Common myeloid progenitor, CD34-positive (primary cell): ENCODE data around the gene GNB1L.
"Not testable (repeated sequence)": the region's sequence is repeated elsewhere in the genome, so short reads cannot be mapped to it uniquely, and the experiment has no call there.

Experiments used
- CTCF ChIA-PET: fragments of 350-600 bp; sonication (Branson Sonifier 250); formaldehyde crosslinking; loops from one replicate; lab custom pipeline; 2021; ENCODE audit warnings: antibody characterized with exemption; lab: Charles Lee
- POLR2A ChIA-PET: fragments of 350-600 bp; sonication (Branson Sonifier 250); formaldehyde crosslinking; loops from one replicate; lab custom pipeline; 2021; ENCODE audit warnings: antibody characterized with exemption; lab: Charles Lee
- DNase-seq, 3 donors: peaks; one replicate each; pipeline versions ENCODE4 v3.0.0 to v3.0.0-alpha.2; 2013
- H3K27ac ChIP-seq, 2 experiments: 1 replicate in 1 of 2; 2 replicates in 1 of 2; pipeline ENCODE4 v1.7.0; 2013; ENCODE audit warnings: inconsistent platforms in 2 of 2, low read length in 2 of 2, mild to moderate bottlenecking in 2 of 2, low read depth in 1 of 2, moderate library complexity in 1 of 2; ENCODE audit not compliant: severe bottlenecking in 2 of 2, insufficient read depth in 1 of 2, poor library complexity in 1 of 2
- H3K27me3 ChIP-seq, 5 experiments: replicated peaks in 2 of 5; 1 replicate in 3 of 5; 2 replicates in 2 of 5; pipeline versions ENCODE4 v1.6.1 to v1.7.0; 2013; ENCODE audit warnings: low read length in 4 of 5, mild to moderate bottlenecking in 2 of 5, moderate library complexity in 2 of 5, inconsistent platforms in 1 of 5; ENCODE audit not compliant: insufficient read depth in 5 of 5, control insufficient read depth in 4 of 5
- H3K36me3 ChIP-seq, 4 experiments: 1 replicate in 2 of 4; 2 replicates in 2 of 4; pipeline versions ENCODE4 v1.6.1 to v1.7.0; 2013; ENCODE audit warnings: low read length in 3 of 4, control low read depth in 1 of 4, mild to moderate bottlenecking in 1 of 4; ENCODE audit not compliant: control insufficient read depth in 4 of 4, insufficient read depth in 4 of 4
- H3K4me1 ChIP-seq, 4 experiments: 1 replicate in 3 of 4; 2 replicates in 1 of 4; pipeline versions ENCODE4 v1.6.1 to v1.7.1; 2013; ENCODE audit warnings: low read length in 3 of 4, mild to moderate bottlenecking in 3 of 4, control low read depth in 1 of 4, inconsistent platforms in 1 of 4, moderate library complexity in 1 of 4; ENCODE audit not compliant: control insufficient read depth in 4 of 4, insufficient read depth in 4 of 4; ENCODE audit errors: control extremely low read depth in 1 of 4
- H3K4me3 ChIP-seq, 7 experiments: 1 replicate in 4 of 7; 2 replicates in 3 of 7; pipeline versions ENCODE4 v1.5.1 to v1.7.0; 2013; ENCODE audit warnings: mild to moderate bottlenecking in 7 of 7, low read length in 6 of 7, moderate library complexity in 6 of 7, inconsistent platforms in 2 of 7, low read depth in 2 of 7, control low read depth in 1 of 7; ENCODE audit not compliant: insufficient read depth in 4 of 7, control insufficient read depth in 1 of 7; ENCODE audit errors: extremely low read depth in 1 of 7
- H3K9me3 ChIP-seq, 5 experiments: 1 replicate in 4 of 5; 2 replicates in 1 of 5; pipeline versions ENCODE4 v1.6.1 to v1.7.1; 2013; ENCODE audit warnings: low read length in 4 of 5, mild to moderate bottlenecking in 2 of 5, inconsistent platforms in 1 of 5, low read depth in 1 of 5, moderate library complexity in 1 of 5; ENCODE audit not compliant: control insufficient read depth in 4 of 5, insufficient read depth in 2 of 5; ENCODE audit errors: control extremely low read depth in 1 of 5
- WGBS: methylation state at CpG from one replicate; pipeline ENCODE4 v1.1.5; 2013; ENCODE audit not compliant: insufficient coverage; 5-methylcytosine and 5-hydroxymethylcytosine counted together

GNB1L gene

DNA sequence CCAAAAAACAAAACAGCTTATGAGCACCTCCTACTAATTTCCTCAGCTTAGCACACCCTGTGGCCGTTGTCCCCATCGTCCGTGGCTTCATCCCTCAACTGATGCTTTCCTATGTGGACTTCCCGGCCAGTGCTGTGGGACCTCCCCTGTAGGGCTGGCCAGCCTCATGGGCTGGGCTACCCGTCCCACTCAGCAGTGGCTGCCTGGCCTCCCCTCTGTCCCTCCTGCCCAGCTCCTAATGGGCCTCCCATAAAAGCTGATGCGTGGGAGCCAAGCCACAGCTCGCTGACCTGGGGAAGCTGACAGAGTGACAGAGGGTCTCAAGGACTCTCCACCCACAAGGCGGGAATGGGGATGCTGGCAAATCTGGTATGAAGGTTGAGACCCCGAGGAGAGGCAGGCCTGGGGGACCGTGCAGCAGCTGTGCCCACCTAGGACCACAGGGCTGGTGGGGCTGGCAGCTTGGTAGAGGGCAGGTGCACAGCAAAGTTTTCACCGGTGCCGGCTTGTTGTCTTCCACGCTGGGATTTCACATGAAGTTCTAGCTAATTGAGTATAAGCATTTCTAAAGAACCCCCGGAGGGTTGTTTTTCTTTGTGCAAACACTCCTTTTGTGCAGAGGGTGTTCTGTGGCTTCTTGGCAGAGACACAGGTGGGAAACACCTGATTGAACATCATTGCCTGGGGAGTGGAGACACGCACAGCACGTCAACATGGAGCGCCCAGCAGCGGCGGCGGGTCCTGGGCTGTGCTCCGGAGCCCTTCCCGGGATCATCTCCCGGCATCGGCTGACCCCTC, 70.9 kb downstream of the GNB1L start:
- Histone ChIP-seq H3K27me3 (no peaks in the 10 kb centered on the region), H3K9me3 (no peaks in the 10 kb centered on the region), H3K4me3 (no peak overlapping the region), H3K36me3 (peaks cover 0 to 4% (median 0%) of the 10 kb centered on the region in 4 experiments), H3K27ac (no peak overlapping the region), H3K4me1 (peaks cover 0 to 5% (median 2%) of the 10 kb centered on the region in 4 experiments)
- DNase-seq = no peak
- CTCF ChIA-PET = interaction anchor here (0.8 to 1.3 kb wide), 4 partner anchors 8 to 11 kb away, joined by 3 read pairs; no protein-coding TSS in a partner anchor
- POLR2A ChIA-PET = no interaction called here
- WGBS = 97% methylated on average over 18 of the region's 24 CpGs

GRCh38 chr22:19782533-19782932, 72.1 kb downstream of the GNB1L start:
- peaks cover 0 to 5% (median 2%) of the 10 kb centered on the region in 4 experiments for H3K4me1 ChIP-seq
- H3K36me3 ChIP-seq = no peaks in the 10 kb centered on the region
- H3K27me3 ChIP-seq = no peaks in the 10 kb centered on the region
- no peak for DNase-seq
- no peaks in the 10 kb centered on the region for H3K9me3 ChIP-seq
- CTCF ChIA-PET = interaction anchor here (0.8 to 1.3 kb wide), 3 partner anchors 9 to 128 kb away, joined by 3 to 4 read pairs (median 3); no protein-coding TSS in a partner anchor
- WGBS = 90% methylated on average over 1 of the region's 1 CpG
- no peak overlapping the region for H3K4me3 ChIP-seq
- no peak overlapping the region for H3K27ac ChIP-seq
- POLR2A ChIA-PET = no interaction called here

- Histone ChIP-seq H3K9me3 (no peaks in the 10 kb centered on the region), H3K4me1 (peaks cover 0 to 15% (median 12%) of the 10 kb centered on the region in 4 experiments), H3K27ac (peak overlapping the region in 1 of 2 experiments; percentile 47), H3K27me3 (no peaks in the 10 kb centered on the region), H3K4me3 (no peak overlapping the region), H3K36me3 (no peaks in the 10 kb centered on the region)
- ChIA-PET CTCF (interaction anchor here (0.6 to 2.7 kb wide), 6 partner anchors 9 to 49 kb away, joined by 3 to 11 read pairs (median 4); no protein-coding TSS in a partner anchor), POLR2A (no interaction called here)
- no peak for DNase-seq
- 90% methylated on average over 11 of the region's 13 CpGs for WGBS
Measured at GRCh38 chr22:19779685-19780268, 74.9 kb downstream of the GNB1L start.

DNA sequence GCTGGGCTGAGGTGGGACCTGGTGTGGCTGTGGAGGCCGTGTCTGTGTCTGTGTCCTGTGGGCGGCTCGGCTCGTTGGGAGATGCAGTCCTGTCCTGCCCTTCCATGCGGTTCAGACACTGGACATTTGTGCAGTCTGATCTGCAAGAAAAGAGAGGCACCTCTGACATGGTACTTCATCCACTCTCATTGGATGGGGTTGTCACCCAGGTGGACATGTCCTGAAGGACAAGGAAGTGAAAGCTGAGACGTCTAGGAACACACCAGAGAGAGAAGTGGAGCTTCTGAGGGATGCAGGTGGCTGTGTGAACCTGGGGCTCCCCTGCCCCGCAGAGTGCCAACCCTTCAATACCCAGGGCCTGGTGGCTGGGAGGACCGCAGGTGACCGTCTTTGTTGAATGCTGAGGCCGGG, 75.7 kb downstream of the GNB1L start:
- Histone ChIP-seq H3K4me1 (peaks cover 0 to 16% (median 12%) of the 10 kb centered on the region in 4 experiments), H3K27me3 (no peaks in the 10 kb centered on the region), H3K27ac (no peak overlapping the region), H3K36me3 (no peaks in the 10 kb centered on the region), H3K4me3 (no peak overlapping the region), H3K9me3 (no peaks in the 10 kb centered on the region)
- ChIA-PET POLR2A (no interaction called here), CTCF (interaction anchor here (0.6 to 2.7 kb wide), 6 partner anchors 9 to 49 kb away, joined by 3 to 11 read pairs (median 4); no protein-coding TSS in a partner anchor)
- no peak for DNase-seq
- 95% methylated on average over 10 of the region's 10 CpGs for WGBS

- peaks cover 0 to 32% (median 27%) of the 10 kb centered on the region in 4 experiments for H3K4me1 ChIP-seq
- ChIA-PET POLR2A (interaction anchor here (1.0 kb wide), 1 partner anchor 79 kb away, joined by 3 read pairs; no protein-coding TSS in a partner anchor), CTCF (interaction anchor here (1.0 to 1.6 kb wide), 2 partner anchors 14 kb away, joined by 3 to 7 read pairs; no protein-coding TSS in a partner anchor)
- not testable (repeated sequence) for DNase-seq, H3K36me3 ChIP-seq, H3K4me3 ChIP-seq, H3K27ac ChIP-seq, H3K9me3 ChIP-seq, H3K27me3 ChIP-seq
- no CpG with 5 or more reads among the region's 6 CpGs for WGBS
Measured at GRCh38 chr22:19777192-19777591, 77.5 kb downstream of the GNB1L start.

DNA sequence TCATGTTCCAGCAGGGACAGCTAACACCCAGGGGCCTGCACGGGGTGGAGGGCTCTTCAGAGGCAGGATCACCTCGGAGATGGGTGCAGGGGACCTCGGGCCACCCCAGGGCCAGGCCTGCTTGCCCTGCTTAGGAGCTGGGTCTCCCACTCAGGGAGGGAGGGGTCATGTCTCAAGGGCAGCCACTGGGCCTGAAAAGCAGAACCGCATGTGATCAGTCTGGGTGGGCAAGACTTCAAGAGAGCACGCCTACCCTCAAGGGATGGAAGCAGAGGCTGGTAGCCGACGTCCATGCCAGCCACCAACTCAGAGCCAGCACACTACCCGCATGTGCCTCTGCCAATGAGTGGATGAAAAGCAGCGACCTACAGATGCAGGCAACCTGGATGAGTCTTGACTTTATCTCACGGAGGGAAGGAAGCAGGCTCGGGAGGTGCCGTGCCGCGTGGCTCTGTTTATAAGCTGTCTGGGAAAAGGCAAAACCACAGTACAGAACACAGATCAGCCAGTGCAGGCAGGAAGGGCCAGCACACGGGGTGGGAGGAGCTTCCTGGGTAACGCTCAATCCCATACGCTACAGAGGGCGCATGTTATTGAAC, 78.1 kb downstream of the GNB1L start:
- 21% methylated on average over 13 of the region's 18 CpGs for WGBS
- ChIA-PET CTCF (interaction anchor here (0.6 to 2.3 kb wide), 6 partner anchors 8 to 115 kb away, joined by 3 to 8 read pairs (median 4); no protein-coding TSS in a partner anchor), POLR2A (interaction anchor here (1.0 kb wide), 1 partner anchor 79 kb away, joined by 3 read pairs; no protein-coding TSS in a partner anchor)
- H3K4me1 ChIP-seq = peaks cover 0 to 32% (median 27%) of the 10 kb centered on the region in 4 experiments
- peak in 2 of 3 donors; percentile 62 to 68 for DNase-seq
- no peaks in the 10 kb centered on the region for H3K27me3 ChIP-seq
- no peaks in the 10 kb centered on the region for H3K36me3 ChIP-seq
- H3K9me3 ChIP-seq = no peaks in the 10 kb centered on the region
- no peak overlapping the region for H3K27ac ChIP-seq
- H3K4me3 ChIP-seq = peak overlapping the region in 1 of 7 experiments; percentile 26
